Middle frontal gyrus (tissue), 1 donor: Measurements from ENCODE around the gene CHST7.
"Not testable (repeated sequence)": the region's sequence is repeated elsewhere in the genome, so short reads cannot be mapped to it uniquely, and the experiment has no call there.

Source experiments
- DNase-seq: peaks from one replicate; pipeline ENCODE4 v3.0.0-alpha.2; 2015; ENCODE audit warnings: low spot score; ENCODE audit errors: extremely low spot score

Gene CHST7

DNA sequence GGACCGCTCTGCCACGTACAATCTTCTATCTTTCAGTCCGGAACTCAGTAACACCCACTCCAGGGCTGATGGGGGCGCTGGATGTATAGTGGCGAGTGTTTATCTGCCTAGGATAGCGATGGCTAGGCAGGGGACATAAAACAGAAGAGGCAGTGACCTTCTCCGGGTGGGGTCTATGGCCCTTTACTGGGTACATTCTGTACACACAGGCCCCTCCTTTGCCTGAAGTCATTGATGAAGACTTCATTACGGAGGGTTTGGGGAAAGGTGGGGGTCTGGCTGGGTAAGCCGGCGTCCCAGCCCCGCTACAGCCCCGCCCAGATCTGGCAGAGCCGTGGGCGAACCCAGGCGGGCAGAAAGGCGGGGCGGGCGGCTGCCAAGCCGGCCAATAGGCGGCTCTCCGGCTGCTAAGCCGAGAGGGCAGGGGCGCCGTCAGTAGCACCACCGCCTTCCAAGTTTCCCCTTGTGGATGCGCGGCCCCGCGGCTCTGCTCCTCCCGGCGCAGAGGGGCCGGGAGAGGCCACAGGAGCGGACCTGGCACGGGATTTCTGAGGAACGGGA is at the start of gene CHST7:
Gene CHST7 (plus strand): TSS at position 435 of the 561 bp plus-strand sequence. CDS start 167 bp downstream, outside the sequence.
- no peak for DNase-seq

DNA sequence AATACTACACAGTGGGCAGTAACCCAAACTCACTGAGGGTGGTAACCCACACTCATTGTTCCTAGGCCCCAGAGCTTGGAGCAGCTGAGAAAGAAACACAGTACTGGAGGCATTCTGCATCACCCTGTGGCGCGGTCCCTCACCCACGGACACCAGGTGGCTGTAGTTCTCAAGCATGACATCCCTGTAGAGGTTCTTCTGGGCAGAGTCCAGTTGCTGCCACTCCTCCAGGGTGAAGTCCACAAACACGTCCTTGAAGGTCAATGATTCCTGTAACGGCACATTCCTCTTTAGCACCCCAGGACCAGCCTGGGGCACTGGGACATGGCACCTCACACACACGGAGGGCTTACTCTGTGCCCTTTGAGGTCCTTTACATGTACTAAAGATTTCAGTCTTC is 44.9 kb upstream of the CHST7 start:
- DNase-seq: not testable (repeated sequence)

- DNase-seq: not testable (repeated sequence)
Measured at GRCh38 chrX:46529740-46530403, 43.7 kb upstream of the CHST7 start.

DNA sequence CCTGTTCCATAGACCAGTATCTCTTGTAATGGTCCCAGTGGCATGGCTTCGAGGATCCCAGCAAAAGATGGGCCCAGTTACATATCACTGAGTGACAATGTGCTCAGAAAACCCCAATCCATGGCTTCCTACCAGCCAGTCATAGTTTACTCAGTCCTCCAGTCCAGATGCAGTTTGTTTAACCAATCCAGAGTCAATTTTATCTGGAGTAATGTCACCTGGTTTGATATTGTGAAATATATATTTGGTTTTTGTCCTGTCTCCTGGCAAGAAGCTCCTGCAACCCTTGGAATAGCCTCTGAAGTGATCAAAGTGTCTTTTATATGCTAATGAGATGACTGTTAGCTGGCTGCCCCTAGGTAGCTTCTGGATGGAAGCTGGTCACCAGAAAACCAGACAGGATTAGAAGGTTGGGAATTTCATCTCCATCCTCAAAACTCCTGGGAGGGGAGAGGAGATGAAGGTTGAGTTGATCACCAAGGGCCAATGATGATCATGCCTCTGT is 43.1 kb upstream of the CHST7 start:
- not testable (repeated sequence) for DNase-seq

DNA sequence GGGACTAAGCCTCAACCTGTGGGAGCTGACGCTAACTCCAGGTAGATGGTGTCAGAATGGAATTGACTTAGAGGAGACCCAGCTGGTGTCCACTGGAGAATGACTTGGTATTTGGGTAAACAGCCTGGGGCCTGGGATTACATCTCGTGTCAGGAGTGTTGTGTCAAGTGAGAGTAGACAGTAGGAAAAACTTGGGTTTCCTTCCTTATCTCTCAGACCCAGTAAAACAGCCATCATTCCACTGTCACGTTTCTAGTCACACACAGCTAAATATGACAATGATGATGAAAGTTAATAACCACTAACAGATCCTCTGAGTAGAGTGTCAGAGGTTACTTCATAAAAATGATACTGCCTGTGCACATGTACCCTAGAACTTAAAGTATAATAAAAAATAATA is 42.1 kb upstream of the CHST7 start:
- DNase-seq: no peak

DNA sequence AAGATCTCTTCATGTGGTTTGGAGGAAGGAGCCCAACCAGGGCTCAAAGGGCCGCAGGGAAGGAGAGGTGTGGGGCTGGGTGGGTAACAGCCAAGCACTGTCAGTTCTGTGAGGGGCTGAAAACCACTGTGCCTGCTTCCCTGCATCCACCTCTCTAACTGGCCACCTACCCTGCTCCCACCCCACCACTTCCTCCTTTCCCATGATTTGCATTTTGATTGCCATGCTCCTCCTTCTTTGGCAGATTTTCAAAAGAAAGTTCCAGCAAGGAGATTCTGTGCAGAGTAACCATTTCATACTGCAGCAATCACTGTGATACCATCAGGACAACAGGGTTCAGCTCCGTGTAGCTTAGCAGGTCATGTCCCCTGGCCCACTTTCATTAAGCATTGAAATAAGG is 30.1 kb upstream of the CHST7 start:
- no peak for DNase-seq

- DNase-seq: not testable (repeated sequence)
Measured at GRCh38 chrX:46544527-46544926, 29.0 kb upstream of the CHST7 start.

DNA sequence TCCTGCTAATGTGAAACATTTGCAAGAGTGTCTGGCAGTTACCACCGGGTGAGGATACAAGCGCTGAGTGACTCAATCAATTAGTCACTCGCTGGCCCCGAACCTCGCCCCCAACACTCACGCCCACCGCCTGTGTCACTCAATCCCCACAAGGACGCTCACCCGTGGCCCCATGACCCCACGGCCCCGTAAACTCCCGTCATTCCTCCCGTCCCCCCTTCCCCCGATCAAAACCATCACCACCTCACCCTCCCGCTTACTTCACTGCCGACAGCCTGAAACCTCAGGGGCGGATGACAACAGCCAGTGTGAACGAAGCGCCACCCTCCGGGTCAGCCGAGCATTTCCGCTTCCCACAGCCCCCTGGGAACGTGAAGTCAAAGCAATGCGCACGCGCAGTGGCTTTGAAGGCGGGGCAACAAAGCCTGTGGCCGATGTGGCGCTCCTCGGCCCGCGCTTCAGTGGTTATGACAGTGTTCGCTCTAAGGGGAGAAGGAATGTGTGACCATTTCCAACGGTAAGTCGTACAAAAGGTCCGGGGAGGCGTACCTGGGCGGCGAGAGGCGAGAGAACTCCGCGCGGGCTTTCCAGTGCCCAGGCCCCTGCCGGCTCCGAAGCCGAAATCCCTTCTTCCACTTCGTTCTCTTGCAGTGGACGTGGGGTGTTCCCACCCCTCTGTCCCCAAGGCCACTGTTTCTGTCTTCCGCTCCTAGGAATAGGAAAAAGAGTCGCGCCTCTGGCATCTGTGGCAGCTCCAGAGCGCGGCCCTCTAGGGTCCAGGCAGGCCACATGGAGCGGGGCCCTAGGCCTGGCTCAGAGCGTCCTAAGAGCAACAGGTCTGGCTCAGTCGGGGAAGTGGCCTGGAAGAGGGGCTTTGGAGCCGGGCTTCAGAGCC is 28.2 kb upstream of the CHST7 start, which contains the start of gene ZNF674:
Gene ZNF674 (minus strand): TSS at position 311 of the 895 bp plus-strand sequence. CDS start 3,334 bp downstream, outside the sequence.
- peak; percentile 80 for DNase-seq

- DNase-seq: no peak
Measured at GRCh38 chrX:46547857-46548256, 25.7 kb upstream of the CHST7 start.

DNA sequence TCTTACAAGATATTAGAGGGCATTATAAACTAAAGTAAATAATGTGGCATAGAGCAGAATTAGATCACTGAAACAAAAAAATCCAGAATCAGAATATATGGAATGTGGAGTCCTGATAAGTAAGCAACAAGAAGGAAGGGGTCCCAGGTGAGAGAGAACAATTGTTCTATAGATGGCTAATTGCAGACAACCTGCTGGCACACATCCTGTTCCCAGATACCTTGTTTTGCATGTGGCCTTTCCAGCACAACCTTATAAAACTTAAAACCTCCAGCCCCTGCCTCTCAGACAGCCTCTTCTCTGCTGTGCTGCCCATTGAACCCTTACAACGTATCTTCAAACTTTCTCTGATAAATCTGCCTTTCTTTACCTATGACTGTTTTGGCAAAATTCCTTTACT is 23.7 kb upstream of the CHST7 start:
- no peak for DNase-seq

DNA sequence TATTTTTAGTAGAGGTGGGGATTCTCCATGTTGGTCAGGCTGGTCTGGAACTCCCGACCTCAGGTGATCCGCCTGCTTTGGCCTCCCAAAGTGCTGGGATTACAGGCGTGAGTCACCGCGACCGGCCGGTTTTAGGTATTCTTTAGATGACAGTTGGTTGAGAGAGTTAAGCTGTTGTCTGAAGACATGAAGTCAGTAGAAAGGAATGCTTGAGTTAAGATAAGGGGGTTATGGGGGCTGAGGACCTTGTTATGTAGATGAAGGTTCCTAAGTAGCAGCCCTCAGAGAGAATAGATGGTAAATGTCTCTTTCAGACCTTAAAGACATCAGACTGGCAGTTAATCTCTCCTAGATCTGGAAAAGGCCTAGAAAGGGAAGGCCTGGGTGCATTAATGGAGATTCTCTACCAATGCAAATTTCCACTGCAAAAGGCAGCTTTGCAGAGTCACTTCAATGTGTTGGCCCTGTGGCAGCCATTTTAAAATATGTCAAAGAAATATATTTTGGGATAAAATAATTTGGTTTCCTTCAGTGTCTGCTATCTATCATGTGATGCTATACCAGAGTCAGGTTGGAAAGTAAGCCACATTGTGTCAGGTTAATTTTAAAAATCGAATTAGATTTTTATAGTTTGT is 22.0 kb upstream of the CHST7 start:
- DNase-seq: no peak

DNA sequence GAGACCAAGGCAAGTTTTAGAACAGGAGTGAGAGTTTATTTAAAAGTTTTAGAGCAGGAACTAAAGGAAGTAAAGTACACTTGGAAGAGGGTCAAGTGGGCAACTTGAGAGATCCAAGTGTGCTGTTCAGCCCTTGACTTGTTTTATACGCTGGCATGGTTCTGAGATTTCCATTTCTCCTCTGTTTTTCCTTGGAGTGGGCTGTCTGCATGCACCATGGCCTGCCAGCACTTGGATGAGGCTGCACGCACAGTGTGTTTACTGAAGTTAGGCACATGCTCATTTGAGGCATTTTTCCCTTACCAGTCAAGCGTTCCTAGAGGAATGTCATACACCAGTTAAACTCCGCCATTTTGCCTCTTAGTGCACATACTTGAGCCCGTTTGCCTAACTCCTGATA is 19.6 kb upstream of the CHST7 start:
- no peak for DNase-seq

- DNase-seq: no peak
Measured at GRCh38 chrX:46554942-46555341, 18.6 kb upstream of the CHST7 start.

DNA sequence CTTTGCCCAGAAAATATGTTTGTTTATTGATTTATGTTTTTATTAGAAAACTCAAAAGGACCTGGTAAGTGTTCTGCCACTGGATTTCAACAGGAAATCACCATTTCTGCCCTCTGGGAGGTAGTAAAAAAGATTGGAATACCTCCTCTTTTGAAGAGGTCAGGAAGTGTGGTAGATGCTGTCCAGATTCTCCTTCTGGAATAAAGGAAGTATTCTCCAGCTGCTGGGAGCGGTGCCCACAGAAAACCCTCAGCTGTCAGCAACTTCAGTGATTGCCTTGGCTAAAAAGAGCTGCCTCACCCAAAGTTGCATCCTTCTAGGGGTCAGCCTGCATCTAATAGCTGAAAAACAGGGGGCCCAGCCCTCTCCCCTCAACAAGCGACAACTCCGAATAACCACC is 14.5 kb upstream of the CHST7 start:
- no peak for DNase-seq

GRCh38 chrX:46561824-46562657 is 11.5 kb upstream of the CHST7 start:
- DNase-seq: no peak

DNA sequence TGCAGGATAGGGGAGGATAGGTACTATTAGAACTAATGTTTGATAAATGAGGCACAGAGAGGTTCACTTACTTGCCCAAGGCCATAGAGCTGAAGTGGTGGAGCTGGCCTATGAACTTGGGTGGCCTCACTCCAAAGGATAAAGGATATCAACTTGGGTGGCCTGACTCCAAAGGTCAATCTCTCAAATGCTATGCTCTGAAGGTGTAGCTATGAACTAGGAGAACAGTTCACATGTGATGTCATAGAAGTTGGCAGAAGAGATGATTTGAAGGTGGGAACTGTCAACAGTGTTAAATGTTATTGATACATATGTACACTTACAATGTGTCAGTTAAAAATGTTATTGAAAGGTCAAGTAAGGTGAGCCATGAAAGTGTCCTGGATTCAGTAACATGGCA is 6.2 kb upstream of the CHST7 start:
- DNase-seq: no peak

- no peak for DNase-seq
Measured at GRCh38 chrX:46569621-46570020, 3.9 kb upstream of the CHST7 start.

DNA sequence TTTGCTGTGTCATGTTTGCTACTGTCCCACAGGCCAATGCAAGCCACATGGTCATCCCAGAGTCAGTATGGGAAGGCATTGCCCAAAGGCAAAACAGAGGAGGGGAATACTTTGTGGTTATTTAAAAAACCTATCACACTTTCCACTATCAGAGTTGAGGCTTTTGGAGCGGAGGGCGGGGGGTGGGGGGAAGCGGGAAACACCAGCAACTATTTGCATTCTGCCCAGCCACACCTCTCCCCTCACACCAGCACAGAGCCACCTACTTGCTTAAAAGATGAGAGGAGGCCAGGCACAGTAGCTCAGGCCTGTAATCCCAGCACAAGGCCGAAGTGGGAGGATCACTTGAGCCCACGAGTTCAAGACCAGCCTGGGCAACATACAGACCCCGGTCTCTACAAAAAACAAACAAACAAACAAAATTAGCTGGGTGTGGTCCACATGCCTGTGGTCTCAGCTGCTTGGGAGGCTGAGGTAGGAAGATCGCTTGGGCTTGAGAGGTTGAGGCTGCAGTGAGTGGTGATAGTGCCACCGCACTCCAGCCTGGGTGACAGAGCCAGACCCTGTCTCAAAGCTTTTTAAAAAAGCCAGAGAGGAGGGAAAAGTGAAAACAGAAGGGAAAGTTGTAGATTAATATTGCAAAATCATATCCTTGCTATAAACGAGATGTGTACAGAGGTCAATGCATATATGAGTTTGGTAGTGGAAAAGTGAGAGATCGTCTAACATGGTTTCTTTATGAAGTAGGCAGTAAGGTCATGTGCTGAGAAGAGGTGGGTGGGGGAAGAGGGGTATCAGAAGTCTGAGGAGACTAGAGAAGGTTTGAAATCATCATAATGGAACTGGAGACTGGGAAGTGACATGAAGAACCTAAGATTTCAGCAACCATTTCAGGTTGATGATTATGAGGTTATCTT is 1.9 kb upstream of the CHST7 start:
- no peak for DNase-seq

DNA sequence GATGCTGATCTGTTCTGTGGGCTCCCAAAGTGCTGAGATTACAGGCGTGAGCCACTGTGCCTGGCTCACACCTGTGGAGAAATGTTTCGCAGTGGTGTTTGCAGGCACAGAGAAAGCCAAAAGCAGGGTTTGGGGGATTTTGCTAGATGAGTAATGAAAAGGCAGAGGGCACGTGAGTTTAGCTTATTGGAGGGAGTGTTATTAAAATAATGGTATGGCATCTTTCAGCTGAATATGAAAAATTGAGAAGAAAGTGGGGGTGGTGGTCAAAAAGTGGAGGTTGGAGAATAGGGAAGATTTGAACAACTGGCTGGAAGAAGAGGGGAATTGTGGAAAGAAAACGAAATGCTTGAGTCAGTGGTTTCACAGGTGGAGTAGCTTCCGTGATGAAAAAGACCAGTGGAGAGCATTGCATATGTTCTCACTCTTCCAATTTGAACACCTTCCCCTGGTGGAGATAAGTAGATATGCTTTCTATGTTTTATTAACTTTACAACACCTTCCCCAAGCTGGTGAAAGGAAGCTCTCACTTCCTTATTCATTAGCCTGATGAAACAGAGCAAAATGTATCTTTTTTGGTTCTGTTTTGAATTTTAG is 1.1 kb upstream of the CHST7 start:
- no peak for DNase-seq
